HG02970 (cell line): ENCODE results near the gene GPR31.
"Not testable (repeated sequence)": the region's sequence is repeated elsewhere in the genome, so short reads cannot be mapped to it uniquely, and the experiment has no call there.

Source experiments
- ATAC-seq: cut with Tn5 transposase; IDR thresholded peaks from one replicate; pipeline ENCODE4 v1.9.1; 2021; ENCODE audit warnings: mild to moderate bottlenecking, moderate library complexity, moderate number of reproducible peaks; ENCODE audit not compliant: unreplicated experiment, low FRiP score

GPR31 gene

DNA sequence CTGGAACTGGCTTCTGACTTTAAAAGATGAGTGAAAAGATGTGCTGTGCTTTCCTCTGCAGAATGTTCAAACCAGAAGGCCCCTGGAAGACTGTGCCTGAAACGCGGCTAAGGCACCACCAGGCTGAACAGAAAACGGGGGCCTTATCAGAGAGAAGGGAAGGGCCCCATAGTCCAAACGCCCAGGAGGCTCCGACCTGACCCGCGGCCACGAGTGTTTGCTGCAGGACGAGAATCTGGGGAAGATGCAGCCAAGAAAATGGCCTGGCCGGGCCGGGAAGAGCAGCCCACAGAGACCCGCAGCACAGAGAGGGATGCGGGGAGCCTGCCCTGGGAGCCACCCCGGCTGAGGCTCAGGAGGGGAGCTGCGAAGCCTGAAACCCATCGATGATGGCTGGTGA lies 10.5 kb upstream of the GPR31 start:
- ATAC-seq = not testable (repeated sequence)

DNA sequence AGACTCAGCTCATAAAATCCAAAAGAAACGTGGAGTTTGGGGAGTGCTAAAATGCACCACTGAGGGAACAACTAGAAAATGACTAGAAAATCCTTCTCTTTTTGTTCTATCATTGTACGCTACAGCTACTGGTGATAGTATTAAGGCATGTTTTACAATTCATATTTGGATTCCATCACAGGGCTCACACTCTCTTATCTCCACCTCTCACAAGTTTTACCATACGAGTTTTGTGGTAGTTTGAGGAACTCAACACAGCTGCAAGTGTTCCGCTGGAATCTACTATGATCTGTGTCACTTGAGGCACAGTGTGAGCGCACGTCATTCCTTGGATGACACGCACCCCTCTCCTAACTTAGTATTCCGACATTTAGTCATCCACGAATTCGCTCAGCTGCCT lies 9.9 kb upstream of the GPR31 start:
- ATAC-seq = not testable (repeated sequence)

DNA sequence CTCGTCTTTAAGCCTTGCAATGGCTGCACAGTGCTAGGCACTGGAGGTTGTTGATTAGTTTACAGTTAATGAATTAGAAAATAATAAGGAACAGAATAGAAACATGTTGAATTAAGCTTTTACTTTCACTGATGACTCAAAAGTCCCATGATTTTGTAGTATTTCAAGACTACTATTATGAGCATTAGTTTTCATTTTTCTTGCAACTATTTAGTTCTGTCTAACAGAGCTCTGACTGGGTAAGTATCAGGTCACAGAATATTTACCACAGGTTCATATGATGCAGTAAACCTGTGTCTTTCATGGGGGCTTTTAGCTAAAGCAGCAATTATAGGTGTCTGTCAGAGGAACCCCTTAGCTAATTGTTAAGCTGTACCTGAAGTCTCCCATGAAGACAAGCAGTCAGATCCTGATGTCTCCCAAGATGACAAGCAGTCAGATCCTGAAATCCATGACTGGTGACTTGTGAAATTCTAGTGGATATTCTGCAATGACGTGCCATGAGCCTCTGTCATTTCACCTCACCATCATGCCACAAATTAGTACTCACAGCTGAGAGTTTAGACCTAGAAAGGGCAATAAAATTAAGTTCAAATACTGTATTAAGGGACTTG lies 8.2 kb upstream of the GPR31 start:
- ATAC-seq = no peak

DNA sequence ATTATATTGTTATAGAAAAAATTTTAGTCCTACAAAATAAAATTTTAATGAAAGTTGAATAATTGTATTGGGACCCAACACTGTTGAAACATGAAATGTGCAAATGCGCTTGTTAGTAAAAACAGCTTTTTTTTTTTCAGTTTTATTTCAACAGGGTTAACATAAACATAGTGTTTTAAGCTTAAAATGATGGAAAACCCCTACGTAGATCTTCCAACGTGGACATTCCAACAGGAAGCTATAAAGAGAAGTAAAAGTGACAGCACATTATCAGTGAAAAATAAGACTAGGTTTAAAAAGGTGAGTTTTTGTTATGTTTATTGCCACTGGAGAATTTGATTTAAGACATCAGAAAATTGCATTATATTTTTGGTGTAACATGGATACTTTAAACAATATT lies 6.5 kb upstream of the GPR31 start:
- no peak for ATAC-seq

DNA sequence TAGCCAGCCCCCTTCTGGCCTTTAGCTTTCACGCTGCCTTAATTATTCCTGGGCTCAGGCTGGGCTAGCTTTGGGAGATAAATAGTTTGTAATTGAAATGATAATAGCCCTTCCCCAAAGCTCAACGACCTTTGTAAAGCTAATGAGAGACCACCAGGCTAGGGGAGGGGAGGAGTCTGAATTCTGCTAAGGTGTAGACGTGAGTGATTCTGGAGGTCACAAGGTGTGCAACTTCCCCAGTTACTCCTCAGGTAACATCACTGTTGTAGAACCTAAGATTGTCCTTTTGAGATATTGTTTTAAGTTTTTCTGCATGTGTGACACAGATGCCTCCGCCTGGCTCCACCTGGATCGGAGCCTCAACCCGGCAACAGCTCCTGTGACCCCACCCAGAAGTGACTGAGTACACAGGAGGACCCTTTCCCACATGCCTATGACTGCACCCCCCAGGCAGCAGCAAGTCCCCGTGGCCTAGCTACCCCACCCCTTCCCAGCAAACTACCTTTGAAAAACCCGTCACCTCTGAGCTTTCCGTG lies 5.8 kb upstream of the GPR31 start:
- no peak for ATAC-seq

DNA sequence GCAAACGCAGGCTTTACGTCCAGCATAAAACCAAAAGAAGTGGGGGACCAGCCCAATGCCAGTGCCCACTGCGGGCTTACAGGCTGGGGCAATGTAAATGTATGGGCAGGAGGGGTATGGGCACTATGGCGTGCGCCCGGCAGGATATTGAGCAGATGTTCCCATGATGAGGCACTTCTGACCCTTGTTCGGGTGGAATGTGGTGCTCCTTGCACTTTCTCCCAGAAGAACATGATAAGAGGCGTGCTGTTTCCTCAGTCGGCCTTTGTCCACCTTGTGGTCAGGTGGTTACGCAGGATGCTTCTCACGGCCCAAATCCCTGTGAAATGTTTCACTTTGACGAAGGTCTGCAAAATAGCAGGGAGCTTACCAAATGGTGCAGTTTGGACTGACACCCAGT lies 4.8 kb upstream of the GPR31 start:
- no peak for ATAC-seq

DNA sequence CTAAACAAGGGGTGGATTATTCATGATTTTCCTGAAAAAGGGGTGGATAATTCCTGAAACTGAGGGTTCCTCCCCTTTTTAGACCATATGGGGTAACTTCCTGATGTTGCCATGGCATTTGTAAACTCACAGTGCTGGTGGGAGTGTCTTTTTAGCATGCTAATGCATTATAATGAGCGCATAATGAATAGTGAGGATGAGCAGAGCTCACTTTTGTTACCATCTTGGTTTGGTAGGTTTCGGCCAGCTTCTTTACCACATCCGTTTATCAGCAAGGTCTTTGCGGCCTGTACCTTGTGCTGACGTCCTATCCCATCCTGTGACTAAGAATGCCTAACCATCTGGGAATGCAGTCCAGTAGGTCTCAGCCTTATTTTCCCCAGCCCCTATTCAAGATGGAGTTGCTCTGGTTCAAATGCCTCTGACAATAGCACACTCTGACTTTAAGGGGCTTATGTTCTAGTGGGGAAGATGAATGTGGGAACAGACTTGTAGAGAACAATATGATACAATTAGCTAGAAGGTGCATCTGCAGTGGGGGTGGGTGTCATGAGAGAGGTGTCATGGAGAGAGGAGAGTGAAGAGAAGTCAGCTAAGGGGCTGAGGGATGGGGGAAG lies 4.2 kb upstream of the GPR31 start:
- no peak for ATAC-seq

DNA sequence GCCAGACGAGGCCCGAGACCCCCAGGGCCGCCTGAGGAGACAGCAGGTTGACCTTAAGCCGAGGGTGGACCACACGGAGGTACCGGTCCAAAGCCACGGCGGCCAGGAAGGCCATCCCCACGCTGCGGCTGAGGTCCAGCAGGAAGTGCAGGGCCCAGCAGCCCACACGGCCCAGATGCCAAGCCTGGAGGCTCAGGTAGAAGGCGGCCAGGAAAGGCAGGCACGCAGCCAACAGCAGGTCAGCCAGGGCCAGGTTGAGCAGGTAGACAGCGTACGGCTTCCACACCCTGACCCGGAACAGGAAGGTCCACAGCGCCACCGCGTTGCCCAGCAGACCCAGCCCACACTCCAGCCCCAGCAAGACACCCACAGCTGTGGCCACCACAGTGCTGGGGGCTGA lies 366 bp downstream of the GPR31 start:
- no peak for ATAC-seq

DNA sequence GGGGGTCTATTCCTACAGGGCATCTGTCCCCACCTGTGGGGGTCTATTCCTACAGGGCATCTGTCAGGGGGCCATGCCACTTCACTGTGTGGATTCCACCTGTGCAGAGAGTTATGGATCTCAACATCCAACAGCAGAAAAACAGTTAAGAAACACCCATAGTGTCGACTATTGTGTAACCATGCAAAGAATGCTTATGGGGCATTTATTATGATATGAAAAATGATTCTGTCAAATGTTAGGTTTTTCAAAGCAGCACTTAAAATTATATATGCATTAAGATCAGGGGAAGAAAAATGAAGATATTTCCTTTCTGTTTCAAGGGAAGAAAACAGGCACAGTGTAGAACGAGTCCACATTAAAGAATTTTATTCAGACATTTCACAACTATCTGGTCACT lies 2.9 kb downstream of the GPR31 start:
- ATAC-seq = no peak

DNA sequence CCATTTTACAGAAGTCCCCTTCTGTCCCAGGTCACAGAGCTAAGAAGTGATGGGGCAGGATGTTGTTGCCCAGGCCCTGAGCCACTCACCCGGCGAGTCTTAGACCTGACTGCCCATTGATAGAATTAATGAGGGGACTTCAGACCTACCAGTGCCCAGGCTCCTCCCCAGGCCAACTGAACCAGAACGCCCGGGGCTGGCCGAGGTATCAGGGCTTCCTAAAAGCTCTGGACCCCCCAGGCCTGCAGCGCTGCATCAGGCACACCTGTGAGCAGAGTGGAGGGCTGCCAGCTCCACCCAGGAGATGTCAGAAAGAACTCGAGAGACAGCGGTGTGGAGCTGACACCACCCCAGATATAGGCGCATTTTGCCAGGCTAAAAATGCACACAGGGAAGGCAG lies 3.5 kb downstream of the GPR31 start:
- no peak for ATAC-seq

DNA sequence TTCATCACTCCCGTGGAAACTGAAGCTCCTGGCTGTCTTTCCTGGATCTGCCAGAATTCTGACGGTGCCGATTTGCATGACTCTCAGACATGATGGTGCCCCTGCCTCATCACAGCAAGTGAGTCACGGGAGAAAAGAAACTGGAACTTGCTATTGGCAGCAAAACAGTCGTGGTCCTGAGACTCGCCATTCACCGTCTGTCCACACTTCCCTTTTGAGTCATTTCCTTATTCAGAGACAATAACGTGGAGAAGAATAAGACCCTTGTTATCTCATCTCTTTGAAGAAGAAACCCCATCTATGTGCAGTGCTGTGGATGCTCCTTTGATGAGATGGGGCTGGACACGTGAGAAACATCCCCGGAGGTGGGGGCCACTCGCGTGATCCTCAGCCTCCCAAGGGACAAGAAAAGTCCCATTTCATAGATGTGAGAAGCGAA lies 4.2 kb downstream of the GPR31 start:
- no peak for ATAC-seq

DNA sequence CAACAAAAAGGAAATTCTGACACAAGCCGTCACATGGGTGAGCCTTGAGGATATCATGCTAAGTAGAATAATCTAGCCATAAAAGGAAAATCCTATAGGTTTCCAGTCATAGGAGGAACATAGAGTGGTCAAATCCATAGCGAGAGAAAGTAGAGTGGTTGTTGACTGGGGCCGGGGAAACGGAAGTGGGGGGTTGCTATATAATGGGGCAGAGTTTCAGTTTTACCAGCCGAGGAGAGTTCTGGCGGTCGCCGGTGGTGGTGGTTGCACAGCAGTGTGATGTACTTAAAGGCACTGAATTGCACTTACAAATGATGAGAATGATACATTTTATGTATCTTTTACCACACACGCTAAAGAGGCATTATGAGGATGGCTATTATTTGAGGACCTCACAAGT lies 4.9 kb downstream of the GPR31 start:
- ATAC-seq = no peak

DNA sequence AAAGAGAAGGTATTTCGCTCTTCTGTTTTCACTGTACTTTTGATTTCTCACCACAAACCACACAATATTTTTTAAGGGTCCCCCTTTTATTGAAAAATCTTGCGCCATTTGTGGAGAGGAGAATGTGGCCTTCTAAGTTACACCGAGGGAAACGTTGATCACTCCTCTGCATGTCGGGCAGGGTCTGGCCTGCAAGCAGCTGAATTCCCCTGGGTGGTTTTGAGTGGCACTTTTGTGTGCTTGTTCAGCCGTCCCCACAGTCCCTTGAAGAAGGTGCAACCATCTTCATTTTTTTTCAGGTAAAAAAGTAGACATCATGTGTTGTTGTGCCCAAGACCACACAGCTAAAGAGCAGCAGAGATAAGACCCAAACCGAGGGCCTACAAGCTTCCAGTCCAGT lies 6.1 kb downstream of the GPR31 start:
- no peak for ATAC-seq

DNA sequence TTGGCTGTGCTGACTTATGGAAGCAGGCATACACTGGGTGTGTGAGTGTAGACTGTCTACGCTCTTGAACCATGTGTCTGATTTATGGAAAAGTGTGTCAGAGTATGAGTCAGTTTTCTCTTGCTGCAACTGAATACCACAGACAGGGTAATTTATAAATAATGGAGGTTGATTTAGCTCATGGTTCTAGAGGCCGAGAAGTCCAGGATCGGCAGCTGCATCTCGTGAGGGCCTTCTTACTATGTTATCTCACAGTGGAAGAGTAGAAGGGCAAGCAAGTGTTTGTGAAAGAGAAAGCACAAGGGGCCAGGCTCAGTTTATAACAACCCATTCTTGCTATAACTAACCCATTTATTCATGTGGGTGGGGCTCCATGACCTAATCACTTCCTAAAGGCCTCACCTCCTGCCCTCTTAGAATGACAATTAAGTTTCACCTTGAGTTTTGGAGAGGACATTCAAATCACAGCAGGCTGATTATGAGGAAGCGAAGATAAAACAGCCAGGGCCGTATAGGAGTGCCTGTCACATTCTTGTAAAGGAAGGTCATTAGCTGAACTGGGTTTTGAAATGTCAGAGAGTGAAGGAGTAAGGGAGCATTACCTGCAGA lies 6.7 kb downstream of the GPR31 start:
- peak; percentile 39 for ATAC-seq

DNA sequence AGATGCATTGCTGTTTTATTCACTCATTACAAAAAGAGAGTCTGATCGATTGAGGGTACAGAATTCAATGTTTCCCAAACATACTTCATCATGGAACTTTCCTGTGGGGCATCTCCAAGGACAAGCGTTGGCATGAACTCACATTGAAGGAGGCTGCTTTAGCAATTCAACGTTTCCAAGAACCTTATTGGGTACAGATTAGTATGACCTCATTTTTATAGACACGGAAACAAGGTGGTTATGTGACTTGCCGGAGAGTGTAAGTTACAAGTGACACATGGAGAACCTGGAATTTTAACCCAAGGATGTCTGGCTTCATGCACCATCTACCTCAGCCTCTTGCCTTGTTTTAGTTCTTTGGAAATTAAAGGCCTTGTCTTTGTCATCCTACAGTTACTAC lies 8.8 kb downstream of the GPR31 start:
- ATAC-seq = no peak

DNA sequence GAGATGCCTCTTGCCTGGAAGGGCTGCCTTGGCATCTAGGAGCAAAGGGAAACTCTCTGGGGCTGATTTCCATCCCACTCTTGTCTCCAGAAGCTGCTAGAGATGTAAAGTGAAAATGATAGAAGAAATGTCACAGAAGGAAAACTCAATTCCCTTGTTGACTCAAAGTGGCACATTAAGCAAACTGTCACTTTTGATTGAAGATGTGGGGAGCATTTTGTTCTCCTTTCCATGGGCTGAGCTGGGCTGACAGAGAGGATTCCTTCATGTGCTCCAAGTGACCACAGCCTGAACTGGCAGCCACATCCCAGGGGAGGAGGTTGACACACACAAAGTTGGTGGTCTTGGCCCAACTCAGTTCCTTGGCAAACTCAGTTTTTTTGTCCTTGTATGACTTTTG lies 9.8 kb downstream of the GPR31 start:
- no peak for ATAC-seq

DNA sequence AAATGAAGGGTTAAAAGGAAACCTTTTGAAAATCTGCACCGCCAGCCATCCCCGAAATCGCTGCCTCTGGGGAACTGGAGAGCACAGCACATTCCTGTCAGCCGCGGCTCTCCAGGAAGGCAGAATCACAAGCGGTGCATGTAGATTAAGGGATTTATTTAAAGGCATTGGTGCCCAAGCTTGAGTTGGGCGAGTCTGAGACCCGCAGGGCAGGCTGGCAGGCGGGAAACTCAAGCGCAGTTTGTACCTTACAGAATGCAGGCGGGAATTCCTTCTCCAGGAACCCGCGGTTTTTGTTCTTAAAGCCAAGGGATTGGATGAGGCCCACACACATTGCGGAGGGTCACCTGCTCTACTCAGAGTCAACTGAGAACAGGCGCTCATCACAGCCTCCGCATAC lies 10.8 kb downstream of the GPR31 start:
- no peak for ATAC-seq

DNA sequence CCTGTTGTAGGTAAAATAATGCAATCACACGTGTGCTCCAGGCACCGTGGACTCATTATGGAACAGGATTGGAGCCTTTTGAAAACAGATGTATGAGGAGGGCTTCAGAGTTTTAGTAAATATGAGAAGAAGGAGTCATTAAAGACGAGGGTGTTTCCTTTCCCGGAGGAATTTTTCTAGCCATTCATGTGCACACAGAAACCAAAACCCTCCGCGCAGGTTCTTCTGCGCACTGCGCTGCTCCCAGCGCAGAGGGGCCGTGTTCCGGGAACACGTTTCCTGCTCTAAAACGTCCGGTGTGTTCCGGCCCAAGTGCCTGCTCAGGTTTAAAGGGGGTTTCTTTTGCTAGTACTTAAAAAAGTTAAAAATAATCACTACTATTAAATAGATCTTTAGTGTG lies 11.6 kb downstream of the GPR31 start:
- no peak for ATAC-seq

DNA sequence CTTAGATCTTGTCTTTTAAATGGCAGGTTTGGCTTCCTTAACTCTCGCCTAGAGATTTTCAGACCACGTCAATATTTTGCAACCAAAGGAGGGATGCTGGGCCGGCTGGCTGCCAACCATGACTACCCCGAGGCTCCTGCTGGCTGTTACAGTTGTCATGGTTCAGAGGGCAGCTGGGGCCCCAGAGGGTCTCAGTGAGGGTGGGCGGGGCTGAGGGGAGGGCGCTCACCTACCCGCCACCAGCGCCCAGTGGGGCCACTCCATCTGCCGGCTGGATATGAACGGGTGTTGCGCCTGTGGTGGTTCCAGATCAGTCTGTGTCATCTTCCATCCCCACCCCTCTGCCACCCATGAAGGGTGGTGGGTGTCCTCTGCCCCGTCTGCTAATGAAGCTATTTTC lies 12.3 kb downstream of the GPR31 start:
- ATAC-seq = no peak

DNA sequence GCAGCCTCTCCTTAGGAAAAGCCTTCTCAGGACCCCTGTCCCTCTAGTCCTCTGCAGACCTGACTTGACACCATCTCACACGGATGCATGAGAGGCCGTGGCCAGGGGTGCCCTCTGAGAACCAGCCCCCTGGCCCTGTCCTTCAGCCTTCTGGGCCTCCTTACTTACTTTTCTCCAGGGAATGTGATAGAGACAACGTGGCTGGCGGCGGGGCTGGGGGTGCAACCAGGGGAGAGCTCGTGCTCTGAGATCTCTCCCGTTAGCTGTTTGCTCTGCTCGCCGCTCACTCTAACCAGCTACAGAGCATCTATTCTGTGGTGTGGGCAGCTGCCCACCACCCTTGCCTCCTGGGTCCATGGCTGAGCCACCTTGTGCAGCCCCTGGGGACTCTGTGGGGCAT lies 14.7 kb downstream of the GPR31 start:
- no peak for ATAC-seq

DNA sequence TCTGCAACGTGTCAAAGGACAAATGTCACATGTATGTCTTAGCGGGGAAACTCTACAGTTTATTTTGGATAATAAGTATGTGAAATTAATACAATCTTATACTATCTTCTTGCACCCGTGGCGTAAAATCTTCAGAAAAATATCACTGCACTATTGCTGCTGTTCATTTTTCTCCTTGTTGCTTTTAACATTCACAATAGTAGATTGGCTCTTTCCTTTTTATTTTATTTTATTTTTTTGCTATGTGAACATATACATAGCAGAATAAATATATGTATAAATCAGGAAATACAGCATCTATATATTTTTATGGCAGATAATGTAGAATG lies 15.4 kb downstream of the GPR31 start:
- ATAC-seq = no peak
